B cell (primary cell): ENCODE results near the gene TMEM129.

ENCODE experiments used
- EZH2 ChIP-seq: IDR thresholded peaks from 2 replicates; pipeline ENCODE4 v1.6.1; 2012; ENCODE audit warnings: borderline replicate concordance, low read depth, mild to moderate bottlenecking, moderate library complexity, low read length; ENCODE audit not compliant: insufficient read depth, poor library complexity, severe bottlenecking
- TF ChIP-seq, protein P1 (sequence below): fragments of 200-600 bp; IDR thresholded peaks from one replicate; pipeline ENCODE4 v1.8.0; 2022; ENCODE audit warnings: antibody characterized with exemption, mild to moderate bottlenecking

DNA sequence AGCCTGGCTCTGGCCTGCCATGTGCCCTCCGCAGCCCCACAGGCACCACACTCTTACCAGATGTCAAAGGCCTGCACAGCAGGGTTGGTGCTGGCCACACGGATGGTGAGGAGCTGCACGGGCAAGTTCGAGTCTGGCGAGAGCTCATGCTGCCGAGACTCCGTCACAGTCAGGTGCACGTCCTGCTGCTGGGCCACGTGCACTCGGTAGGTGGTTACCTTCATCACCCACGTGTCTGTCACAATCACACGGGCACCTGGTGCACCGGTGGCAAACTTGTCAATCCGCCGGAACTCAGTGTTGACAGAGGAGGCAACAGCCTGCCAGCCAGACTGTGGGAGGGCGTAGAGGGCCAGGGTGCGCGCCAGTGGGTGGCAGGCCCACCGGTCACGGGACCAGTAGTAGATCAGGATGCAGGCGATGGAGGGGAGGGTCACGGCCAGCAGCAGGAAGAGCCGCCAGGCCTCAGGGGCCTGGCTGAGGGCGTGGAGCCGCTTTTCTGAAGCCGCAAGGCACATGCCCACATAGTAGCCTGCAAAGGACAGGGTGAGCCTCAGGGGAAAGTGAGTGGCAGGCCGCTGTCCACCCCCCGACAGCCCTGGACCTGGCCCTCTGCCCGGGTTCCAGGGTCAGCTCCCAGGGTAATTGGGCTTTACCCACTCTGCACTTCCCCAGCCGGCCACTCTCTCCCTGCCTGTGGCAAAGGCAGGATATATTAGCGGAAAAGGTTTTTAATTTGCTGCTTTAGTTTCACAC lies 2.9 kb downstream of the TMEM129 start:
- TF ChIP-seq, protein P1, sequence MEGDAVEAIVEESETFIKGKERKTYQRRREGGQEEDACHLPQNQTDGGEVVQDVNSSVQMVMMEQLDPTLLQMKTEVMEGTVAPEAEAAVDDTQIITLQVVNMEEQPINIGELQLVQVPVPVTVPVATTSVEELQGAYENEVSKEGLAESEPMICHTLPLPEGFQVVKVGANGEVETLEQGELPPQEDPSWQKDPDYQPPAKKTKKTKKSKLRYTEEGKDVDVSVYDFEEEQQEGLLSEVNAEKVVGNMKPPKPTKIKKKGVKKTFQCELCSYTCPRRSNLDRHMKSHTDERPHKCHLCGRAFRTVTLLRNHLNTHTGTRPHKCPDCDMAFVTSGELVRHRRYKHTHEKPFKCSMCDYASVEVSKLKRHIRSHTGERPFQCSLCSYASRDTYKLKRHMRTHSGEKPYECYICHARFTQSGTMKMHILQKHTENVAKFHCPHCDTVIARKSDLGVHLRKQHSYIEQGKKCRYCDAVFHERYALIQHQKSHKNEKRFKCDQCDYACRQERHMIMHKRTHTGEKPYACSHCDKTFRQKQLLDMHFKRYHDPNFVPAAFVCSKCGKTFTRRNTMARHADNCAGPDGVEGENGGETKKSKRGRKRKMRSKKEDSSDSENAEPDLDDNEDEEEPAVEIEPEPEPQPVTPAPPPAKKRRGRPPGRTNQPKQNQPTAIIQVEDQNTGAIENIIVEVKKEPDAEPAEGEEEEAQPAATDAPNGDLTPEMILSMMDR: no peak
- no peak for TF ChIP-seq EZH2
